ENCODE measurements around the gene RANBP1.

GRCh38 chr22:20145206-20145831 is 29.4 kb downstream of the RANBP1 start:
- TF ChIP-seq, protein P1, sequence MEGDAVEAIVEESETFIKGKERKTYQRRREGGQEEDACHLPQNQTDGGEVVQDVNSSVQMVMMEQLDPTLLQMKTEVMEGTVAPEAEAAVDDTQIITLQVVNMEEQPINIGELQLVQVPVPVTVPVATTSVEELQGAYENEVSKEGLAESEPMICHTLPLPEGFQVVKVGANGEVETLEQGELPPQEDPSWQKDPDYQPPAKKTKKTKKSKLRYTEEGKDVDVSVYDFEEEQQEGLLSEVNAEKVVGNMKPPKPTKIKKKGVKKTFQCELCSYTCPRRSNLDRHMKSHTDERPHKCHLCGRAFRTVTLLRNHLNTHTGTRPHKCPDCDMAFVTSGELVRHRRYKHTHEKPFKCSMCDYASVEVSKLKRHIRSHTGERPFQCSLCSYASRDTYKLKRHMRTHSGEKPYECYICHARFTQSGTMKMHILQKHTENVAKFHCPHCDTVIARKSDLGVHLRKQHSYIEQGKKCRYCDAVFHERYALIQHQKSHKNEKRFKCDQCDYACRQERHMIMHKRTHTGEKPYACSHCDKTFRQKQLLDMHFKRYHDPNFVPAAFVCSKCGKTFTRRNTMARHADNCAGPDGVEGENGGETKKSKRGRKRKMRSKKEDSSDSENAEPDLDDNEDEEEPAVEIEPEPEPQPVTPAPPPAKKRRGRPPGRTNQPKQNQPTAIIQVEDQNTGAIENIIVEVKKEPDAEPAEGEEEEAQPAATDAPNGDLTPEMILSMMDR (IDR thresholded peaks at IDR 0.05; ENCODE audit: insufficient read depth, low read length), result no peak
- no peak for TF ChIP-seq SPI1 (IDR thresholded peaks at IDR 0.05; ENCODE audit: borderline replicate concordance, low read depth)
- TF ChIP-seq POLR2AphosphoS5 (IDR thresholded peaks at IDR 0.05; ENCODE audit: low read depth), result no peak
- no peak for TF ChIP-seq GABPA (IDR thresholded peaks at IDR 0.05; ENCODE audit: low read depth)
